GM19099 (cell line): ENCODE data around the gene UBE4A.

Experiments
- POLR2A ChIP-seq: IDR thresholded peaks from 3 replicates; pipeline ENCODE4 v1.6.1; 2011; ENCODE audit warnings: low read depth; ENCODE audit not compliant: insufficient read length; ENCODE audit errors: extremely low read depth

UBE4A gene

DNA sequence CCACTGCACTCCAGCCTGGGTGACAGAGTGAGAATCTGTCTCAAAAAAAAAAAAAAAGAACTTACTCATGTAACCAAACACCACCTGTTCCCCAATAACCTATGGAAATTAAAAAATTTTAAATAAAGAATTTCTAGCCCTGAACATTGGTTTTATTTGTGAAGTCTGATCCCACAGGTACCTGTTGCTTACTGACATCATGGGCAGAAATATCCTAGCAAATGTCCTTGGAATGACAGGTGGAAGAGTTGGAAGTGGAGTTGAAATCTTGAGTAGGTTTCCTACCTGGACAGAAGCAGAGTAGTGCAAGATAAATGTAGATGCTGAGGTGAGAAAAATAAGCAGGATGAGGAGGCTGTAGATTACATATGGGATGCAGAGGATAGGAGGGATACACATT is 34.1 kb upstream of the UBE4A start:
- no peak for TF ChIP-seq POLR2A

- no peak for TF ChIP-seq POLR2A
Observed at GRCh38 chr11:118328745-118329144, 30.7 kb upstream of the UBE4A start.

GRCh38 chr11:118334745-118335144 is 24.7 kb upstream of the UBE4A start:
- no peak for TF ChIP-seq POLR2A

DNA sequence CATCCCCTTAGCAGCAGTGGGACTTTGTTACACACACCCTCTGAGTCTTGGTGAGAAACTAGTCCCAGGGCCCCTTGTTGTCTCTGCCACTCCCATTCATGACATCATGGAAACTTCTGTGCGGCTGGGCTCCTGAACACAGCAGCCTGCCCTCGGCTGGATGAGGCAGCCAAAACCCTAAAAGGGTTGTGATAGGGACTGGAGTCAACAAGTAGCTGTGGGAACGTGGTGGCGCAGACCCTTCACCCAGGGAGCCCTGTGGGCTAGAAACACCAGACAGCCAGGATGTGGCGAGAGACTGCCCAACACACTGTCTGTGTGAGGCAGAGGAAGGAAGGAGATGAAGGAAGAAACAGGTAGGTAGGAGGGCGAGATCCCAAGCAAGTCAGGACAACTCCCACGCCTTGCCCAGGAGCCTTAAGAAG is 20.8 kb upstream of the UBE4A start:
- no peak for TF ChIP-seq POLR2A

DNA sequence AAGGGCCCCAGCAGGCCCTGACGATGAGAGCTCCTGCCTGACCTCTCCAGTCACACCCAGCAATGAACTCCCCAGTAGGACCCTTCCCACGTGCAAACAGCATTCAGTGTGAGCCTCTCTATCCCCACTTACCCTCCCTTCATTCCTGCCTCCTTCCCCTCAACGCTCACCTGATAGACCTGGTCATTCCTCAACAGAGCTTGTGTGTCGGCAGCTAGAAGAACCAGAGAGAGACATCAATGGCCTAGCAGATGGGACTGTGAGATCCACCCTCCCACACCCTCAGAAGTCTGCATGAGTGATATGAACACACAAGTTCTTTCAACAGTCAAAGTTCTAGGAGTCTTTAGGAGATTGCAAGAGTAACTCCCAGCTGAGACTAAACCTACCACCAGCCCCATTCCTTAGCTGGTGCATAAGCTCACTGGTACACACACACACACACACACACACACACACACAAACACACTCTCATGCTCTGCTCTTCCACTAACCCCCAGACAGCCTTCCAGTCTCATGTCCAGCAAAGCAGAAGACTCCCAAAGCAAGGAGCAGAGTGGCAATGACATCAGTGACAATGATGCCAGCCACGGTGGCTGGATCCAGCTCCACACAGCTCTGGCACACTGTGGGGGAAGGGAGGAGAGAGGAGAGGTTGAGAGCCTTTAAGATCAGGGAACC is 20.0 kb upstream of the UBE4A start:
- TF ChIP-seq POLR2A: no peak

DNA sequence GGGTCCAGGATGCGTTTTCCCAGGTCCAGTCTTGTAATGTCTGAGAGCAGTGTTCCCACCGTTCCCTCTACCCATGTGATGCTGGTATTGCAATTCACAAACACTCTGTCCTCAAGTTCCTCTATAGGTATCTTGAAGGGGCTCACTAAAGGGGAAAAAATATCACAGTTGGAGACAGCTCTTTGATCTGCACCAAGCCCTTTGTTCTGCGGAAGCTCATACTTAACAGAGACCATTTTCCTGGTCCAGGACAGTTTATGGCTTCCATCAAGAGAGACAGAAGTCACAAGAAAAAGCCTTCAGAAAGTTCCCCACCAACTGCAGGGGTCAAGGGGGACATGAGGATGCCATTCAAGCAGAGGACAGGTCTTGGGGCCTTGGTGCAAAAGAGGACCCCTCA is 19.0 kb upstream of the UBE4A start:
- no peak for TF ChIP-seq POLR2A

DNA sequence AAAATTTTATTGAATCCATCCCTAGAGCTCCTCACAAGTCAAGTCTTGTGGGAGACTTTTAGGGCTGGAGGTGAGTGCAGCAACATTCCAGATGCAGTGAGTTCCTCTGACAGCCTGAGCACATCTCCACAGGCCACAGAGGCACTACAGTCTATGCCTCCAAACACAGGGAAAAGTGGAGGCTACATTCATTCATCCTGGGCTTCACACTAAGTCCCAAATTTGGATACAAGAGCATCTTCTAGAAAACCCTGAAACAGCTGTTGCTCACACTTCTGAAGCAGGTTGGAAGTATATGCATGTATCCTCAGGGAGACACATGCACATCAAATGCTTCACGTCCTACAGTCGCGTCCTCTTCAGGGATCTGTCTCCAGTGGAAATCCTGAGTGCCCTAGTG is 18.1 kb upstream of the UBE4A start:
- no peak for TF ChIP-seq POLR2A

DNA sequence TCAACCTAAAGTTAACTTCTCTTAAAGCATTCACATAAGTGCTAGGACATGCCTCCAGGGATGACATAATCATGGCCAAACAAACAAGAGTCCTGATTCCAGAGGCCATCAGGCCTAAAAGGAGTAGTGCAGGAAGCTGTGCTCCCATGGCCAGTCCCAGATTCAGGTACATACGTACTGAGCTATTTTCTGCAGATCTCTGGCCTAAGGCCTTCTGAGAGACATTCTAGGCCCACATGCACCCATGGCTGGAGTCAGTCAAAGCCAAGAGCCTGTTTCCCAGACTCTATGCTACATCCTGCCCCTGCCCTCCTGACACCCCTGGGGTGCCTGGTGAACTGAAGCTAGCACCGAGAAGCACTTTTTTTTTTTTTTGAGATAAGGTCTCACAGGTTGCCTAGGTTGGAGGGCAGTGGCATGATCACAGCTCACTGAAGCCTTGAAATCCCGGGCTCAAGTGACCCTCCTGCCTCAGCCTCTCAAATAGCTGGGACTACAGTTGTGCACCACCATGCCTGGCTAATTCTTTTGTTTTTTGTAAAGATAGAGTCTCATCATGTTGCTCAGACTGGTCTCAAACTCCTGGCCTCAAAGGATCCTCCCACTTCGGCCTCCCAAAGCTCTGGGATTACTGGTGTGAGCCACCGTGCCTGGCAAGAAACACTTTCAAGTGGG is 17.4 kb upstream of the UBE4A start:
- no peak for TF ChIP-seq POLR2A

DNA sequence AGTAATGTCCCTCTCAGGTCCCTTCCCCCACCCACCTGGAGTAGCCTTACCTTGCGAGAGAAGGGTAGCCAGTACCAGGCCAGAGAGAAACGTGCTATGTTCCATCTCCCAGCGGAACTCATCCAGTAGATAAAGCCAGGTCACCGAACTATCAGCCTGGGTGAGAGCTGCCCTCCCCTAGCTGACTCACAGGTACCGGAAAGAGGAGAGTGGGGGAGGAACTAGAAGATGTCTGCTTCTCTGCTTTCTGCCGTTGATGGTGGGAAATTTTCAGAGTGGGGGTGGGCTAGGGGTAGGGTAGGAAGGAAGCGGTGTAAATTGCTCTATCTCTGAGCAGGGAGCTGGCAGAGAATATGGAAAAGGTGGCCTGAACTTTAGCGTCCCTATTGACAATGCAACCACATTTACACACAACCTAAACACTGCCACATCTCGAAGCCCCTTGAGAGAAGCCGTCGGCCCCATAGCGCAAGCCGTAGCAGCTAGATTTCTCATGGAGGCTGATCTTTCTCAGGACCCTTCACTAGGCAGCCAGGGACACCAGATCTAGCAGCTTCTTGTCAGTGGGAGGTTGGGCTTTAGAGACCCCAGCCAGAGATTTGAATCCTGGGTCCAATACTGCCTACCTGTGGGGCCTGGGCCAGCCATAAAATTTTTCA is 16.8 kb upstream of the UBE4A start, which contains the start of gene CD3D:
Gene CD3D (minus strand): TSS at position 203 of the 659 bp plus-strand sequence. CDS start 98 bp downstream, at position 105.
- no peak for TF ChIP-seq POLR2A

DNA sequence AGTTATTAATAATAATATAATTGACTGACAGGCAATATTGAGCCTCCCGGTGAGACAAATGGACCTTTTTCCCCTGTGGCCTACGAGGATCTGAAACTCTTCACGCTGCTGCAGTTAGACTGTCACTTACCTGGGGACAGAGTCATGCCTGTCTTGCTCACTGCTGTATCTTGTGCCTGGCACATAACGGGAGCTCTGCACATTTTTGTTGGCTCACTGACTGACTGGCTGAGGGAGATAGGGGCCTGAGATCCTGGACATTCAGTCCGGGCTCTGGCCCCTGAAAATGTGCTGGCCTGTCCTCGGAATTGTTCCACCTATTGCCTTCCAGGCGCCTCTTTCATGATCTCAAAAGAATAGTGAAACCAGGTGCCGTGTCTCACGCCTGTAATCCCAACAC is 16.2 kb upstream of the UBE4A start:
- no peak for TF ChIP-seq POLR2A

- no peak for TF ChIP-seq POLR2A
Observed at GRCh38 chr11:118343981-118344515, 15.4 kb upstream of the UBE4A start, which contains the start of gene CD3G. Gene CD3G, plus strand, starts transcription at chr11:118344344. Its CDS starts 80 bp downstream, at chr11:118344424.

GRCh38 chr11:118349475-118349874 is 9.9 kb upstream of the UBE4A start:
- no peak for TF ChIP-seq POLR2A

DNA sequence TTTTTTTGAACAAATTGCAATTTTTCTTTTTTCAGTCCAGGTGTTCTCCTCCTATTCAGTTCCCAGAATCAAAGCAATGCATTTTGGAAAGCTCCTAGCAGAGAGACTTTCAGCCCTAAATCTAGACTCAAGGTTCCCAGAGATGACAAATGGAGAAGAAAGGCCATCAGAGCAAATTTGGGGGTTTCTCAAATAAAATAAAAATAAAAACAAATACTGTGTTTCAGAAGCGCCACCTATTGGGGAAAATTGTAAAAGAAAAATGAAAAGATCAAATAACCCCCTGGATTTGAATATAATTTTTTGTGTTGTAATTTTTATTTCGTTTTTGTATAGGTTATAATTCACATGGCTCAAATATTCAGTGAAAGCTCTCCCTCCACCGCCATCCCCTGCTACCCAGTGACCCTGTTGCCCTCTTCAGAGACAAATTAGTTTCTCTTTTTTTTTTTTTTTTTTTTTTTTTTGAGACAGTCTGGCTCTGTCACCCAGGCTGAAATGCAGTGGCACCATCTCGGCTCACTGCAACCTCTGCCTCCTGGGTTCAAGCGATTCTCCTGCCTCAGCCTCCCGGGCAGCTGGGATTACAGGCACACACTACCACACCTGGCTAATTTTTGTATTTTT is 6.2 kb upstream of the UBE4A start:
- TF ChIP-seq POLR2A: no peak

DNA sequence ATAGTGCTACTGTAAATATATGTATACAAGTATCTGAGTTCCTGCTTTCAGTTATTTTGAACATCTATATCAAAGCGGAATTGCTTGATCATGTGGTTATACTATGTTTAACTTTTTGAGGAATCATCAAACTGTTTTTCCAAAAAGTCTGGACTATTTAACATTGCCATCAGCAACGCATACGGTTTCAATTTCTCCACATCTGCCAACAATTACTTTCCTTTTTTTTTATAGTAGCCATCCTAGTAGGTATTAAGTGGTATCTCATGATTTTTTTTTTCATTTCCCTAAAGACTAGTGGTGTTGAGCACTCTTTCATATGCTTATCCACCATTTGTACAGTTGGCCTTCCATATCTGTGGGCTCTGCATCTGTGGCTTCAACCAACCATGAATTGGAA is 1.3 kb upstream of the UBE4A start:
- TF ChIP-seq POLR2A: no peak

GRCh38 chr11:118364956-118365615 is 5.7 kb downstream of the UBE4A start:
- no peak for TF ChIP-seq POLR2A
